Bronchial epithelial cell (primary cell): Measurements from ENCODE around the gene SMIM31. TPM values are rescaled to one million over a fixed set of nuclear protein-coding genes. Genes with fewer than 3 reads are reported as not detected.
A peak's percentile ranks its signal among the peaks of the same experiment; 100 is the strongest.

ENCODE experiments used
- DNase-seq: peaks from one replicate; pipeline ENCODE4 v3.0.0-alpha.2; 2010; ENCODE audit warnings: low read depth
- FAIRE-seq: peaks from 2 replicates; lab custom pipeline; 2011; peaks lifted over from hg19 to GRCh38; lab: Jason Lieb, UNC
- H3K27me3 ChIP-seq: 2 replicates; pipeline ENCODE4 v1.5.1; 2011; ENCODE audit warnings: low read length; ENCODE audit not compliant: control insufficient read depth, insufficient read depth
- H3K36me3 ChIP-seq: 2 replicates; pipeline ENCODE4 v1.5.1; 2011; ENCODE audit warnings: low read length; ENCODE audit not compliant: control insufficient read depth, insufficient read depth
- H3K4me3 ChIP-seq: 2 replicates; pipeline ENCODE4 v1.5.1; 2011; ENCODE audit warnings: mild to moderate bottlenecking, low read depth, low read length, control low read depth
- total RNA-seq: library from RNA; depleted of rRNA; stranded (reverse); fragments of >200 nt; gene quantifications from 2 replicates; pipeline ENCODE4 v1.2.1, GENCODE V29; 2014
- TF ChIP-seq, protein P1 (sequence below): IDR thresholded peaks from 2 replicates; pipeline ENCODE4 v1.5.1; 2011; ENCODE audit warnings: mild to moderate bottlenecking, moderate library complexity, low read length, control low read depth, inconsistent platforms; ENCODE audit not compliant: insufficient read depth, severe bottlenecking

The SMIM31 gene
- total RNA-seq, 1 donor from 2014 or later = not detected

GRCh38 chr4:164730705-164731393 is 23.1 kb upstream of the SMIM31 start:
- FAIRE-seq = no peak
- H3K36me3 ChIP-seq = no peaks in the 10 kb centered on the region
- TF ChIP-seq, protein P1, sequence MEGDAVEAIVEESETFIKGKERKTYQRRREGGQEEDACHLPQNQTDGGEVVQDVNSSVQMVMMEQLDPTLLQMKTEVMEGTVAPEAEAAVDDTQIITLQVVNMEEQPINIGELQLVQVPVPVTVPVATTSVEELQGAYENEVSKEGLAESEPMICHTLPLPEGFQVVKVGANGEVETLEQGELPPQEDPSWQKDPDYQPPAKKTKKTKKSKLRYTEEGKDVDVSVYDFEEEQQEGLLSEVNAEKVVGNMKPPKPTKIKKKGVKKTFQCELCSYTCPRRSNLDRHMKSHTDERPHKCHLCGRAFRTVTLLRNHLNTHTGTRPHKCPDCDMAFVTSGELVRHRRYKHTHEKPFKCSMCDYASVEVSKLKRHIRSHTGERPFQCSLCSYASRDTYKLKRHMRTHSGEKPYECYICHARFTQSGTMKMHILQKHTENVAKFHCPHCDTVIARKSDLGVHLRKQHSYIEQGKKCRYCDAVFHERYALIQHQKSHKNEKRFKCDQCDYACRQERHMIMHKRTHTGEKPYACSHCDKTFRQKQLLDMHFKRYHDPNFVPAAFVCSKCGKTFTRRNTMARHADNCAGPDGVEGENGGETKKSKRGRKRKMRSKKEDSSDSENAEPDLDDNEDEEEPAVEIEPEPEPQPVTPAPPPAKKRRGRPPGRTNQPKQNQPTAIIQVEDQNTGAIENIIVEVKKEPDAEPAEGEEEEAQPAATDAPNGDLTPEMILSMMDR = no peak

DNA sequence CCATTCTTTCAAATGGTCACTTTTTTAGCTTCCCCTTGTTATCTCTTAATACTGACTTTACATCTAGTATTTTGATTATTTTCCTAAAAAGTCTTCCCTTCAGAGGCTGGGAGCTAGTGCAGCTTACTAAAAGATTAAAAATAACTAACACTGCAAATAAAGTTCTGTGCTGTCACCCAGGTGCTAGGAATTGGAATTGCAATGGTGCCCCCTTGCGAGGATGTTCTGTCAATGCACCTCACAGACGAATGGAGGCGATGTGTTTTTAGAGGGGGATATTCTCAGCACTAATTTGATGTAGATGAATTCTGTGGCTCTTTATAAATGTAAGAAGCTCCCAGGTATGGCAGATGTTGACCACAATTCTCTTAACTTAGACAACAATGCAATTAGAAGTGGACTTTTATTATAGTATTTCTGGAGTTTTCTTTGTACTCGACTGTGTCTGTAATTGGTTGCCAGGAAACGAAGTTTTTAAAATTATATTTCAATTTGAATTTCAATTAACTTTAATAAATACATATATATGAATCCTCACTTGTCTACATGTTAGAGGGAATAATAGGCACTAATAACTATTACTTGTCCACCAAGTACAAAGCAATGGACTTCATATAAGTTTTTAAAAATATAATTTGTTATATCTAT is 22.0 kb upstream of the SMIM31 start:
- no peaks in the 10 kb centered on the region for H3K36me3 ChIP-seq
- no peaks in the 10 kb centered on the region for H3K27me3 ChIP-seq
- DNase-seq (peak; percentile 41), FAIRE-seq (no peak)
- TF ChIP-seq, protein P1 = peak; percentile 70
- H3K4me3 ChIP-seq = no peak overlapping the region

More at GRCh38 chr4:164730705-164731393, 23.1 kb upstream of the SMIM31 start:
- no peaks in the 10 kb centered on the region for H3K27me3 ChIP-seq
- DNase-seq = no peak
- H3K4me3 ChIP-seq = no peak overlapping the region

DNA sequence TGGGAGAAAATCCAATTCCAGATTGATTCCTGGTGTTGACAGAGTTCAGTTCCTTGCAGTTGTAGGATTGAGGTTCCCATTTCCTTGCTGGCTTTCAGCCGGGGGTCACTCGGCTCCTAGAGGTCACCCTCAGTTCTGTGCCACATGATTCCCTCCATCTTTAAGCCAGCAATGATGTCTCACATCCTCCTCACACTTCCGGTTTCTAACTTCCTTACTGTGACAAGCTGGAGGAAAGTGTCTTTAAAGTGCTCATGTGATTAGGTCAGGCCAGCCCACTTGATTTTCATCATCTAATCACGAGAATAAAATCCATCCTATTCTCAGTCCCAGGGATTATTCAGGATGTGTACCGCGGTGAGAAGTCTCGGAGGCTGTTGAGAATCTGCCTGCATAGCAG is 19.4 kb upstream of the SMIM31 start:
- TF ChIP-seq, protein P1 = no peak
- Histone ChIP-seq H3K27me3 (no peaks in the 10 kb centered on the region), H3K36me3 (no peaks in the 10 kb centered on the region), H3K4me3 (no peak overlapping the region)
- no peak for DNase-seq
- FAIRE-seq = no peak

DNA sequence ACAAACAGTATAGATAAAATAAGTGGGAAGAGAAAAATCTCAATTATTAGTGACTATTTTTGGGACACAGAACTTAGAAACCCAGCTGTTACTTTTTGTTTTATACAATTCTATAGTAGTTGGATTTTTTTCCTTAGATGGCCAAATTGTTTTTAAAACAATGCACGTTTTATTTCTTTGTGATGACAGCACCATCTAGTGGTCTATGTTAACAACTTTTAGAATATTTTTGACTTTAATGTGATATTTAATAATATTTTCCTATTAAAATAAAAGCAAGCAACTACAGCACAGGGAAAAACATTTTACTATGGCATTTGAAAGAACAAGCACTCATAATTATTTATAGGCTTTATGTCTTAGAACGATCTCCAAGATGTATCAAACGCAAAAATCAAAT is 5.6 kb upstream of the SMIM31 start:
- FAIRE-seq (no peak), DNase-seq (peak; percentile 23)
- TF ChIP-seq, protein P1 = peak; percentile 3
- Histone ChIP-seq H3K36me3 (no peaks in the 10 kb centered on the region), H3K4me3 (no peak overlapping the region), H3K27me3 (no peaks in the 10 kb centered on the region)

DNA sequence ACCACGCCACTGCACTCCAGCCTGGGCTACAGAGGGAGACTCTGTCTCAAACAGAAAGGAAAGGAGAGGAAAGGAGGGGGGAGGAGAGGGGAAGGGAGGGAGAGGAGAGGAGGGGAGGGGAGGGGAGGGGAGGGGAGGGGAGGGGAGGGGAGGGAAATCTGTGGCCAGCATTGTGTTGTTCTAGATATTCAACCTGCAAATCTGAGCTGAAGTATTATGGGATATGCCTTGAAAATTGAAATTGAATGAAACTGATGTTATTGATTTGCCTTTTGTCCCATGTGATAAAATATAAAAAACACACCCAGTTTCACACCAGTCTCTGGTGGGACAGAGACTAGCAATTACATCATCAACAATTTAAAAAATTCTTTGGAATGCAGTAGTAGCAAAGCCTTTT is 1.5 kb downstream of the SMIM31 start:
- no peak for DNase-seq
- no peak for FAIRE-seq
- Histone ChIP-seq H3K4me3 (no peak overlapping the region), H3K27me3 (no peaks in the 10 kb centered on the region), H3K36me3 (no peaks in the 10 kb centered on the region)
- TF ChIP-seq, protein P1 = no peak
